H1 (cell line): ENCODE results near the gene GNB1. TPM values are rescaled to one million over a fixed set of nuclear protein-coding genes. Genes with fewer than 3 reads are reported as not detected.
A peak's percentile ranks its signal among the peaks of the same experiment; 100 is the strongest.

Source experiments
- CTCF ChIA-PET: fragments of 300-600 bp; sonication (Branson Sonifier 250); formaldehyde crosslinking; loops from one replicate; lab custom pipeline; 2021; ENCODE audit not compliant: partially characterized antibody; lab: Charles Lee
- POLR2A ChIA-PET: fragments of 300-600 bp; sonication (Branson Sonifier 250); formaldehyde crosslinking; loops from one replicate; lab custom pipeline; 2021; ENCODE audit warnings: inconsistent platforms; ENCODE audit not compliant: partially characterized antibody; lab: Charles Lee
- DNase-seq, 2 experiments: peaks; one replicate each; pipeline versions ENCODE4 v3.0.0 to v3.0.0-alpha.2; 2010 to 2022; ENCODE audit warnings: low spot score in 2 of 2, low read depth in 1 of 2, mixed read lengths in 1 of 2
- FAIRE-seq: peaks from 2 replicates; lab custom pipeline; 2011; peaks lifted over from hg19 to GRCh38; lab: Jason Lieb, UNC
- H2AFZ ChIP-seq: 2 replicates; pipeline ENCODE4 v1.8.1; 2012; ENCODE audit warnings: low read length, inconsistent platforms
- H2AK5ac ChIP-seq: 2 replicates; pipeline ENCODE4 v1.6.1; 2013; ENCODE audit warnings: low read depth, low read length
- H2BK120ac ChIP-seq: replicated peaks from 2 replicates; pipeline ENCODE3; 2013; ENCODE audit warnings: low read depth, low read length, inconsistent platforms
- H2BK12ac ChIP-seq: 2 replicates; pipeline ENCODE4 v1.6.1; 2013; ENCODE audit warnings: low read depth, low read length
- H2BK15ac ChIP-seq: 2 replicates; pipeline ENCODE4 v1.6.1; 2013; ENCODE audit warnings: low read length
- H2BK20ac ChIP-seq: 2 replicates; pipeline ENCODE4 v1.6.1; 2013; ENCODE audit warnings: low read length
- H2BK5ac ChIP-seq: 2 replicates; pipeline ENCODE4 v1.6.1; 2013; ENCODE audit warnings: low read depth, low read length
- H3K14ac ChIP-seq: 2 replicates; pipeline ENCODE4 v1.6.1; 2013; ENCODE audit warnings: inconsistent platforms; ENCODE audit not compliant: insufficient read length
- H3K18ac ChIP-seq: 2 replicates; pipeline ENCODE4 v1.6.1; 2013; ENCODE audit warnings: low read length; ENCODE audit errors: extremely low read depth
- H3K23ac ChIP-seq: 2 replicates; pipeline ENCODE4 v1.6.1; 2013; ENCODE audit warnings: inconsistent platforms; ENCODE audit not compliant: insufficient read length
- H3K23me2 ChIP-seq: 2 replicates; pipeline ENCODE4 v1.6.1; 2013; ENCODE audit warnings: low read depth, low read length
- H3K27ac ChIP-seq: 2 replicates; pipeline ENCODE4 v1.6.1; 2011; ENCODE audit warnings: low read depth, low read length, inconsistent platforms
- H3K27me3 ChIP-seq, 4 experiments: replicated peaks in 1 of 4; 1 replicate in 1 of 4; 2 replicates in 3 of 4; pipeline versions ENCODE4 v1.6.1 to v1.8.1; 2011 to 2013; ENCODE audit warnings: low read length in 3 of 4, mild to moderate bottlenecking in 3 of 4, inconsistent platforms in 2 of 4, mixed read lengths in 2 of 4, moderate library complexity in 1 of 4; ENCODE audit not compliant: control insufficient read depth in 3 of 4, insufficient read depth in 3 of 4; ENCODE audit errors: extremely low read depth in 1 of 4
- H3K36me3 ChIP-seq, 4 experiments: 2 replicates each; pipeline versions ENCODE4 v1.6.1 to v1.8.1; 2011 to 2013; ENCODE audit warnings: mild to moderate bottlenecking in 4 of 4, low read length in 3 of 4, moderate library complexity in 2 of 4, control low read depth in 1 of 4, inconsistent platforms in 1 of 4; ENCODE audit not compliant: insufficient read depth in 4 of 4, control insufficient read depth in 2 of 4
- H3K4ac ChIP-seq: replicated peaks from 2 replicates; pipeline ENCODE3; 2013; ENCODE audit warnings: low read length, low read depth, mixed read lengths, inconsistent platforms; ENCODE audit not compliant: insufficient read length
- H3K4me1 ChIP-seq, 4 experiments: replicated peaks in 1 of 4; 1 replicate in 1 of 4; 2 replicates in 3 of 4; pipeline versions ENCODE4 v1.6.1 to v1.8.1; 2011 to 2013; ENCODE audit warnings: low read length in 3 of 4, inconsistent platforms in 2 of 4, mixed read lengths in 1 of 4; ENCODE audit not compliant: insufficient read depth in 4 of 4, control insufficient read depth in 3 of 4
- H3K4me2 ChIP-seq, 2 experiments: 2 replicates each; pipeline versions ENCODE4 v1.6.1 to v1.8.1; 2011 to 2013; ENCODE audit warnings: low read depth in 2 of 2, low read length in 2 of 2, control low read depth in 1 of 2, inconsistent platforms in 1 of 2, mild to moderate bottlenecking in 1 of 2; ENCODE audit not compliant: insufficient read depth in 1 of 2
- H3K4me3 ChIP-seq, 4 experiments: fragments of 200-600, 300-600 bp in 1 of 4; sonication (generic), shearing (Covaris generic), sonication (Bioruptor Twin) in 1 of 4; 2 replicates each; pipeline versions ENCODE4 v1.5.1 to v1.8.1; 2011 to 2016; ENCODE audit warnings: low read length in 4 of 4, low read depth in 3 of 4, control low read depth in 2 of 4, inconsistent platforms in 2 of 4, mild to moderate bottlenecking in 2 of 4, mixed read lengths in 1 of 4, moderate library complexity in 1 of 4; ENCODE audit not compliant: insufficient read depth in 2 of 4; ENCODE audit errors: extremely low read depth in 1 of 4
- H3K56ac ChIP-seq: replicated peaks from 2 replicates; pipeline ENCODE3; 2013; ENCODE audit warnings: low read depth, mild to moderate bottlenecking, mixed read lengths, low read length, inconsistent platforms; ENCODE audit not compliant: insufficient read length
- H3K79me1 ChIP-seq: 2 replicates; pipeline ENCODE4 v1.6.1; 2013; ENCODE audit warnings: low read depth, low read length, control low read depth
- H3K79me2 ChIP-seq, 2 experiments: 2 replicates each; pipeline versions ENCODE4 v1.6.1 to v1.8.1; 2012 to 2013; ENCODE audit warnings: low read length in 2 of 2, mild to moderate bottlenecking in 2 of 2, inconsistent platforms in 1 of 2; ENCODE audit not compliant: insufficient read depth in 2 of 2, control insufficient read depth in 1 of 2
- H3K9ac ChIP-seq, 4 experiments: replicated peaks in 1 of 4; 1 replicate in 1 of 4; 2 replicates in 3 of 4; pipeline versions ENCODE4 v1.6.1 to v1.8.1; 2011 to 2013; ENCODE audit warnings: low read depth in 3 of 4, low read length in 3 of 4, control low read depth in 2 of 4, mild to moderate bottlenecking in 2 of 4, moderate library complexity in 2 of 4, inconsistent platforms in 1 of 4; ENCODE audit errors: extremely low read depth in 1 of 4
- H3K9me3 ChIP-seq, 2 experiments: 2 replicates each; pipeline versions ENCODE4 v1.6.1 to v1.8.1; 2012 to 2013; ENCODE audit warnings: mild to moderate bottlenecking in 2 of 2, moderate library complexity in 2 of 2, control low read depth in 1 of 2, inconsistent platforms in 1 of 2, low read depth in 1 of 2, low read length in 1 of 2, mixed read lengths in 1 of 2; ENCODE audit not compliant: insufficient read depth in 2 of 2
- H4K20me1 ChIP-seq, 2 experiments: replicated peaks in 1 of 2; 2 replicates each; pipeline versions ENCODE3 to v1.8.1; 2011 to 2013; ENCODE audit warnings: inconsistent platforms in 2 of 2, low read length in 2 of 2, mild to moderate bottlenecking in 1 of 2; ENCODE audit not compliant: insufficient read depth in 2 of 2, control insufficient read depth in 1 of 2
- H4K5ac ChIP-seq: 2 replicates; pipeline ENCODE4 v1.6.1; 2013; ENCODE audit warnings: low read length, low read depth, mixed read lengths, inconsistent platforms; ENCODE audit not compliant: insufficient read length
- H4K8ac ChIP-seq: 2 replicates; pipeline ENCODE4 v1.8.0; 2013; ENCODE audit warnings: mild to moderate bottlenecking, moderate library complexity, low read length, inconsistent platforms; ENCODE audit not compliant: insufficient read depth; ENCODE audit errors: extremely low read depth
- H4K91ac ChIP-seq: replicated peaks from 2 replicates; pipeline ENCODE3; 2013; ENCODE audit warnings: low read length, mixed read lengths, inconsistent platforms; ENCODE audit not compliant: insufficient read length
- NRF1 ChIP-seq: IDR thresholded peaks from 2 replicates; pipeline ENCODE4 v1.6.1; 2011; ENCODE audit warnings: mild to moderate bottlenecking, low read depth, low read length, improper control_type of control experiment
- WGBS, 2 experiments: shearing (Covaris generic) in 1 of 2; methylation state at CpG; one replicate each; pipeline versions ENCODE4 v1.1.6 to v1.1.7; 2013 to 2015; ENCODE audit warnings: low lambda C conversion rate in 2 of 2, mixed read lengths in 2 of 2, inconsistent platforms in 1 of 2, low coverage in 1 of 2, missing lambda C conversion rate in 1 of 2; ENCODE audit not compliant: insufficient replicate concordance in 2 of 2, insufficient coverage in 1 of 2, insufficient read length in 1 of 2; ENCODE audit errors: extremely low coverage in 1 of 2, missing lambda C conversion rate in 1 of 2; 5-methylcytosine and 5-hydroxymethylcytosine counted together
- polyA plus RNA-seq, 7 experiments: library from polyadenylated mRNA; depleted of rRNA in 3 of 7; stranded (reverse) in 5 of 7; unstranded in 2 of 7; fragments of >200 nt in 5 of 7; fragments of 200-250 nt in 2 of 7; gene quantifications; 1 replicate in 5 of 7; 2 replicates in 1 of 7; 4 replicates in 1 of 7; pipeline versions ENCODE4 v1.2.1 to v1.2.3, GENCODE V29; 2011 to 2013; ENCODE audit warnings: missing spikeins in 2 of 7, mixed read lengths in 2 of 7
- total RNA-seq: library from RNA; stranded (reverse); fragmentation: NEBNext Ultra II Directional; extraction: Animal tissue kit (Norgen Biotek cat#: 25700); gene quantifications from 2 replicates; pipeline ENCODE4 v1.2.1, GENCODE V29; 2021
- TF ChIP-seq, protein P1 (sequence below): IDR thresholded peaks from 2 replicates; pipeline ENCODE4 v1.6.1; 2012; ENCODE audit warnings: inconsistent platforms

Gene GNB1
- total and polyA plus RNA-seq, 2 of the 8 experiments (the other 6 are each of a cell fraction or from before 2014, with no cell fraction given): 343 to 382 TPM

DNA sequence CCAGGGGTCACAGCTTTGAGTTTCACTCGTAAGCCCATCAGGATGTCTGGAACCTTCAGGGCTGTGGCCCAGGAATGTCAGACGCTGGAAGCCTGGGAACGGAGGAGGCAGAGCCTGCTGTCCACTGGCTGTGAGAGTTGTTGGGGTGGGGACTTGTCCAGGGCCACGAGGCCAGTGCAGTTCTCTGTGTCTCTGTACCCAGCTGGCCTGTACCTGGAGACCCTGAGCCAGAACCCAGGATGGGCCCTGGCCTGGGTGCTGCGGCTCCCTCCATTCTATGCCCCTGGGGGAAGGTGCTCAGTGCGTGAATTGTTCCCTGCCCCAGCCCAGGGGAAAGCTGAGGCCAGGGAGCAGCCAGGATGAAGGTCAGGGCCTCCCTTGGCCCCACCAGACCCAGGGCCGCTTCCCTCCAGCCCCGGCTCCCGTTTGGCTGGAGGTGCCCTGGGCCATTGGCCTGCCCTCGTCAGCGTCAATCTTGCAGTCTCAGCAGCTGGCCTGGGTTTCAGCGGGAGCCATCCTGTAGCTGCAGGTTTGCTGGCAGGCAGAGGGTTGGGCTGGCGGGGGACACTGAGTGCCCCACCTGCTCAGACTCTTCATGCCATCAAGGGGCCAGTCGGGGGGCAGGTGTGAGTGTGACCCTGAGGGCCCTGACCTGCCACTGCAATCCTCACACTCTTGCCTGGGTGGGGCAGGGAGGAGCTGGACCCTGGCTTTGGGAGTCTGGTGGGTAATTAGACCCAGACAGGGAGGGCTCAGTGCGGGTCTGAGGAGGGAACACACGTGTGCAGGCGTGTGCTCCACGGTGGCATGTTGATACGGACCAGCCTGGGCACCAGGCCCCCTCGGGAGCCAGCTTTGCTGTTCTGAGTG, 23.4 kb upstream of the GNB1 start:
- no peaks in the 10 kb centered on the region for H4K20me1 ChIP-seq
- H4K8ac ChIP-seq: peak overlapping the region; percentile 72; the same call in 1 of the 2 replicates
- H3K18ac ChIP-seq: no peak overlapping the region
- H3K23me2 ChIP-seq: peaks cover 4% of the 10 kb centered on the region; the same call in 1 of the 2 replicates
- H3K36me3 ChIP-seq: no peaks in the 10 kb centered on the region
- H3K9me3 ChIP-seq: no peaks in the 10 kb centered on the region
- no peak overlapping the region for H3K4me2 ChIP-seq
- no peak overlapping the region for H2BK120ac ChIP-seq
- H3K4ac ChIP-seq: no peak overlapping the region
- TF ChIP-seq NRF1: no peak
- TF ChIP-seq, protein P1, sequence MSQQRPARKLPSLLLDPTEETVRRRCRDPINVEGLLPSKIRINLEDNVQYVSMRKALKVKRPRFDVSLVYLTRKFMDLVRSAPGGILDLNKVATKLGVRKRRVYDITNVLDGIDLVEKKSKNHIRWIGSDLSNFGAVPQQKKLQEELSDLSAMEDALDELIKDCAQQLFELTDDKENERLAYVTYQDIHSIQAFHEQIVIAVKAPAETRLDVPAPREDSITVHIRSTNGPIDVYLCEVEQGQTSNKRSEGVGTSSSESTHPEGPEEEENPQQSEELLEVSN: 0 out of 2 replicates have a peak, but pooled peaks have one; percentile 18
- 79% methylated on average over 18 of the region's 20 CpGs; no CpG with 5 or more reads in 1 of the 2 experiments for WGBS, 2 experiments
- 0 out of 2 replicates have a peak overlapping the region, but pooled peaks have one; percentile 24 for H2AK5ac ChIP-seq
- H4K5ac ChIP-seq: no peak overlapping the region
- no peaks in the 10 kb centered on the region; a peak in 2 of 7 replicates for H3K27me3 ChIP-seq
- H3K79me2 ChIP-seq: no peaks in the 10 kb centered on the region
- no peak overlapping the region for H2AFZ ChIP-seq
- H2BK15ac ChIP-seq: peak overlapping the region; percentile 61; the same call in 1 of the 2 replicates
- H3K27ac ChIP-seq: no peak overlapping the region
- CTCF ChIA-PET: interaction anchor here (0.5 to 1.5 kb wide), 6 partner anchors 14 to 132 kb away, joined by 3 to 6 read pairs (median 3); no protein-coding TSS in a partner anchor
- H4K91ac ChIP-seq: no peak overlapping the region
- H2BK12ac ChIP-seq: peak overlapping the region; percentile 68; the same call in 1 of the 2 replicates
- H3K4me3 ChIP-seq: no peak overlapping the region
- H2BK20ac ChIP-seq: no peak overlapping the region
- no peak overlapping the region for H3K56ac ChIP-seq
- H3K79me1 ChIP-seq: no peaks in the 10 kb centered on the region
- no peak overlapping the region for H3K23ac ChIP-seq
- FAIRE-seq (no peak), DNase-seq (no peak)
- POLR2A ChIA-PET: interaction anchor here (0.6 to 1.2 kb wide), 4 partner anchors 8 to 289 kb away, joined by 3 read pairs; no protein-coding TSS in a partner anchor
- H3K9ac ChIP-seq: no peak overlapping the region
- H2BK5ac ChIP-seq: peak overlapping the region; percentile 2; the same call in 1 of the 2 replicates
- no peak overlapping the region for H3K14ac ChIP-seq
- peaks cover 0 to 14% (median 10%) of the 10 kb centered on the region in 4 experiments; a peak in 6 of 7 replicates for H3K4me1 ChIP-seq
